A549 treated with CORT108297 at 1 μM for 4 hours (cell line): Measurements from ENCODE around the gene BLCAP. TPM values are rescaled to one million over a fixed set of nuclear protein-coding genes. Genes with fewer than 3 reads are reported as not detected.

Experiments used
- total RNA-seq: library from RNA; stranded (reverse); fragments of 200-300 nt; extraction: Qiagen RNA extraction; gene quantifications from 5 replicates; pipeline ENCODE4 v1.2.3, GENCODE V29; 2022

Gene BLCAP, protein sequence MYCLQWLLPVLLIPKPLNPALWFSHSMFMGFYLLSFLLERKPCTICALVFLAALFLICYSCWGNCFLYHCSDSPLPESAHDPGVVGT
- total RNA-seq, result 41.5 to 54.6 TPM (median 51.9 TPM) in 5 replicates

DNA sequence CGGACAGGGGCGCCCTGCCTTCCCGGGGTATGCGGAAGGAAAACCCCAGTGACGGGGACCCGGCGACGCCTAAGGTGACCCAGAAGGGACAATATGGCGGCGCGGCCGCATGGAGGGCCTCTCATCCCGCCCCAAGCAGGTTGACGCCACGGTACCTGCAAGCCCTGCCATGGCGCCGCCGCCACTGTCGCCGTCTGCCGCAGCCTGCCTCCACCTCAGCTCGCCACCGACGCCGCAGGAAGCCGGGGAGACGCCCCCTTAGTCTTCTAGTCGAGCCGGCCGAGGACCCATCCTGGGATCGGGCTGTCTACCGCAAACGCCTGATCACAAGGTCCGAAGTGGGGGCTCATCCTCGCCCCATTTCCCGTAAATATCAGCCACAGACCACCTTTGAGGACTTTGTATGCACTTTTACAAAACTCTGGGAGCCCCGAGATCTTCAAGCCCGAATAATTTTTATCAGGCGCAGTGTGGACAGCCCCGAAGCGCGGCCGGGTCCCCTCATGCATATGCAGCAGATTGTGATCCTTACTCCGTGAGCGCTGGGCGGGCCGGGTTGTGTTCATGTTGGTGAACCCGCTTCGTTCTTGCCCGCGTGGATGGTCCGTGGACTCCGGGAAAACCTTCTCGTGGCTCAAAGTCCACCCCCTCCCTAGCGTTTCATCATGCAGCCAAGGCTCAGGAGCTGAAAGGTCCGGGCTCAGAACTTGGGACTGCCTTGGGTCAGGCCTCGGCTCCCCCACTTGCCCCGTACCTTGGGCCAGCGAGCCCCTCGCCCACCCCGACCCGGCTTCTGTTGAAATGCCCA, at the start of gene BLCAP:
TSS of gene BLCAP (minus strand) at position 239 of the 808 bp plus-strand sequence. CDS start 8,702 bp downstream, outside the sequence.

DNA sequence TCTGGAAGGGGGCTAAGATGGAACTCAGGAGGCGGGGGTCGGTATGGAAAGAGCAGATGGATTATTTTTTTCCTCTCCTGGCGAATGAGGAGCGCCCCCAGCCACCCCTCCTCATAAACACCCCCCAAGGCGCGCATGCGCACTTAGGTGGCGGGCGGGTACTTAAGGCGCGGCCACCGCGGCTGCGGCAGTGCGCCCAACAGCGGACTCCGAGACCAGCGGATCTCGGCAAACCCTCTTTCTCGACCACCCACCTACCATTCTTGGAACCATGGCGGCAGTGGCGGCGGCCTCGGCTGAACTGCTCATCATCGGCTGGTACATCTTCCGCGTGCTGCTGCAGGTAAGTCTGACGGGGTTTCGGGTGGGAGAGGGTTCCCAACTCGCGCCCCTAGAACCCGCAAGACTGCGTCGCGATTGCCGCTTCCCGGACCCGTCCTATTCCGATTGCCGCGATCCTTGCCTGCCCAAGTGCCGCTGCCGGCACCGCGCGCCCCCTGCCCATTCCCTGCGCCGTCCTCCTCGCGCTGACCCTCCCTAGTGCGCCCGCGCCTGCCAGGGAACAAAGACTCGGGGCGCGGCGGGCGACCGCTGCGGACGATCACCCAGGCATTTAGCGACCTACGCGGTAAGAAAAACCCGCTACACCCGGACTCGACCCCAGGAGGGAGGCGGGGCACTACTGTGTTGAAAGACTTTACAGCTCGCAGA, 6.5 kb downstream of the BLCAP start, which contains the start of gene NNAT:
TSS of gene NNAT (plus strand) at position 190 of the 711 bp plus-strand sequence. CDS start at position 272, 82 bp downstream.

Other genes starting within 250 kb of the BLCAP start
- 82.2 to 104 TPM (median 97.6 TPM) in 5 replicates for gene MANBAL, start 238.2 kb downstream of the BLCAP start, total RNA-seq
- 139 to 187 TPM (median 178 TPM) in 5 replicates for gene SRC, start 181.7 kb downstream of the BLCAP start, total RNA-seq
- gene NNAT, start 6.6 kb downstream of the BLCAP start, total RNA-seq, result not detected in 5 replicates
- gene CTNNBL1, start 166.2 kb upstream of the BLCAP start, total RNA-seq, result 60.9 to 65.6 TPM (median 62.5 TPM) in 5 replicates